ENCODE results near the gene TNFRSF4. TPM values are rescaled to one million over a fixed set of nuclear protein-coding genes. Genes with fewer than 3 reads are reported as not detected.
A peak's percentile ranks its signal among the peaks of the same experiment; 100 is the strongest.

TNFRSF4 gene
- total RNA-seq, 6 donors from 2014 or later = 0.46 to 15.4 (median 2.4) TPM

GRCh38 chr1:1225238-1225845 lies 11.4 kb upstream of the TNFRSF4 start:
- 93 to 94% methylated on average over 21 to 29 of the region's 34 CpGs for WGBS, 2 donors
- Histone ChIP-seq H3K9me3 (no peaks in the 10 kb centered on the region), H3K36me3 (peaks cover 35 to 85% (median 74%) of the 10 kb centered on the region in 4 donors), H3K27ac (no peak overlapping the region), H3K27me3 (no peaks in the 10 kb centered on the region), H3K4me3 (no peak overlapping the region), H3K4me1 (peaks cover 10 to 19% (median 11%) of the 10 kb centered on the region in 4 donors)
- DNase-seq (peak in 1 of 2 donors; percentile 71), ATAC-seq (ENCODE audit: low FRiP score in 2 of 2) (peak in 1 of 2 donors; percentile 1)
- TF ChIP-seq CTCF (IDR thresholded peaks at IDR 0.05) (no peak), POLR2A (IDR thresholded peaks at IDR 0.05) (no peak), POLR2AphosphoS5 (IDR thresholded peaks at IDR 0.05) (no peak), EP300 (IDR thresholded peaks at IDR 0.05) (no peak)

- peaks cover 0 to 5% (median 0%) of the 10 kb centered on the region in 4 donors for H3K4me1 ChIP-seq
These were observed 9.9 kb upstream of the TNFRSF4 start for GRCh38 chr1:1223891-1224290.

GRCh38 chr1:1223321-1223720 lies 9.4 kb upstream of the TNFRSF4 start:
- no peaks in the 10 kb centered on the region for H3K27me3 ChIP-seq
- ATAC-seq (ENCODE audit: low FRiP score in 2 of 2) (no peak), DNase-seq (no peak)
- TF ChIP-seq POLR2A (IDR thresholded peaks at IDR 0.05) (no peak), POLR2AphosphoS5 (IDR thresholded peaks at IDR 0.05) (no peak)
- peaks cover 35 to 98% (median 85%) of the 10 kb centered on the region in 4 donors for H3K36me3 ChIP-seq
- no peaks in the 10 kb centered on the region for H3K9me3 ChIP-seq
- peaks cover 0 to 5% (median 0%) of the 10 kb centered on the region in 4 donors for H3K4me1 ChIP-seq
- H3K27ac ChIP-seq = no peak overlapping the region
- 92 to 97% methylated on average over 4 to 15 of the region's 15 CpGs for WGBS, 2 donors
- H3K4me3 ChIP-seq = no peak overlapping the region

More at GRCh38 chr1:1223891-1224290, 9.9 kb upstream of the TNFRSF4 start:
- WGBS, 2 donors = 94 to 95% methylated on average over 10 to 21 of the region's 21 CpGs
- Histone ChIP-seq H3K36me3 (peaks cover 38 to 98% (median 84%) of the 10 kb centered on the region in 4 donors), H3K4me3 (no peak overlapping the region), H3K9me3 (no peaks in the 10 kb centered on the region), H3K27me3 (no peaks in the 10 kb centered on the region), H3K27ac (no peak overlapping the region)
- no peak for TF ChIP-seq EP300 (IDR thresholded peaks at IDR 0.05)
- TF ChIP-seq CTCF (IDR thresholded peaks at IDR 0.05) = no peak
- no peak for TF ChIP-seq POLR2A (IDR thresholded peaks at IDR 0.05)
- no peak for TF ChIP-seq POLR2AphosphoS5 (IDR thresholded peaks at IDR 0.05)
- ATAC-seq (ENCODE audit: low FRiP score in 2 of 2) = no peak
- no peak for DNase-seq

GRCh38 chr1:1222575-1223225 lies 8.7 kb upstream of the TNFRSF4 start:
- WGBS, 2 donors = 98% methylated on average over 37 to 41 of the region's 44 CpGs
- H3K27me3 ChIP-seq = no peaks in the 10 kb centered on the region
- H3K27ac ChIP-seq = no peak overlapping the region
- H3K4me1 ChIP-seq = peaks cover 0 to 5% (median 0%) of the 10 kb centered on the region in 4 donors
- ATAC-seq (ENCODE audit: low FRiP score in 2 of 2) (no peak), DNase-seq (no peak)
- H3K9me3 ChIP-seq = no peaks in the 10 kb centered on the region
- no peak overlapping the region for H3K4me3 ChIP-seq
- TF ChIP-seq POLR2AphosphoS5 (IDR thresholded peaks at IDR 0.05) (no peak), POLR2A (IDR thresholded peaks at IDR 0.05) (no peak), EP300 (IDR thresholded peaks at IDR 0.05) (no peak), CTCF (IDR thresholded peaks at IDR 0.05) (no peak)
- peaks cover 33 to 98% (median 85%) of the 10 kb centered on the region in 4 donors for H3K36me3 ChIP-seq

- Histone ChIP-seq H3K27me3 (no peaks in the 10 kb centered on the region), H3K9me3 (no peaks in the 10 kb centered on the region), H3K4me1 (peaks cover 0 to 5% (median 0%) of the 10 kb centered on the region in 4 donors), H3K4me3 (no peak overlapping the region), H3K36me3 (peaks cover 37 to 97% (median 85%) of the 10 kb centered on the region in 4 donors), H3K27ac (no peak overlapping the region)
- WGBS, 2 donors = 91 to 94% methylated on average over 4 to 21 of the region's 30 CpGs
- no peak for TF ChIP-seq EP300 (IDR thresholded peaks at IDR 0.05)
- TF ChIP-seq CTCF (IDR thresholded peaks at IDR 0.05) = no peak
- no peak for TF ChIP-seq POLR2AphosphoS5 (IDR thresholded peaks at IDR 0.05)
- TF ChIP-seq POLR2A (IDR thresholded peaks at IDR 0.05) = no peak
- DNase-seq = no peak
- ATAC-seq (ENCODE audit: low FRiP score in 2 of 2) = no peak
These were observed 8.1 kb upstream of the TNFRSF4 start for GRCh38 chr1:1221887-1222574.

All from upper lobe of left lung (tissue), 6 donors.